NCI-H510A treated with DMSO at 0.1 percent for 48 hours (cell line): ENCODE results near the gene MAP2K1.
"Not testable (repeated sequence)": the region's sequence is repeated elsewhere in the genome, so short reads cannot be mapped to it uniquely, and the experiment has no call there.

Experiments
- DNase-seq: peaks from one replicate; lab custom pipeline; 2025; lab: John Stamatoyannopoulos, UW

Gene MAP2K1

GRCh38 chr15:66424963-66425612 is 38.4 kb downstream of the MAP2K1 start:
- DNase-seq = no peak

- no peak for DNase-seq
These were observed 39.1 kb downstream of the MAP2K1 start for GRCh38 chr15:66425837-66426236.

GRCh38 chr15:66429117-66429516 is 42.4 kb downstream of the MAP2K1 start:
- DNase-seq = no peak

GRCh38 chr15:66429546-66429945 is 42.8 kb downstream of the MAP2K1 start:
- DNase-seq = no peak

GRCh38 chr15:66430627-66431255 is 44.0 kb downstream of the MAP2K1 start:
- no peak for DNase-seq

GRCh38 chr15:66433726-66434125 is 47.0 kb downstream of the MAP2K1 start:
- no peak for DNase-seq

GRCh38 chr15:66440501-66440900 is 53.8 kb downstream of the MAP2K1 start:
- DNase-seq = no peak

GRCh38 chr15:66452420-66452819 is 65.7 kb downstream of the MAP2K1 start:
- no peak for DNase-seq

GRCh38 chr15:66452971-66453580 is 66.4 kb downstream of the MAP2K1 start:
- DNase-seq = no peak

GRCh38 chr15:66454143-66454542 is 67.4 kb downstream of the MAP2K1 start:
- DNase-seq = no peak

- DNase-seq = no peak
These were observed 69.5 kb downstream of the MAP2K1 start for GRCh38 chr15:66456211-66456610.

- DNase-seq = no peak
These were observed 73.3 kb downstream of the MAP2K1 start for GRCh38 chr15:66459818-66460615.

GRCh38 chr15:66461294-66461693 is 74.6 kb downstream of the MAP2K1 start:
- DNase-seq = not testable (repeated sequence)

GRCh38 chr15:66461917-66462316 is 75.2 kb downstream of the MAP2K1 start:
- no peak for DNase-seq

- no peak for DNase-seq
These were observed 75.9 kb downstream of the MAP2K1 start for GRCh38 chr15:66462627-66463026.

GRCh38 chr15:66465294-66465693 is 78.6 kb downstream of the MAP2K1 start:
- DNase-seq = not testable (repeated sequence)

- DNase-seq = not testable (repeated sequence)
These were observed 80.7 kb downstream of the MAP2K1 start for GRCh38 chr15:66467162-66468040.

GRCh38 chr15:66470825-66471224 is 84.1 kb downstream of the MAP2K1 start:
- not testable (repeated sequence) for DNase-seq

- no peak for DNase-seq
These were observed 85.7 kb downstream of the MAP2K1 start for GRCh38 chr15:66472176-66472999.

- DNase-seq = no peak
These were observed 87.4 kb downstream of the MAP2K1 start for GRCh38 chr15:66474135-66474534.

- no peak for DNase-seq
These were observed 88.3 kb downstream of the MAP2K1 start for GRCh38 chr15:66474963-66475362.
